H7 (cell line): Measurements from ENCODE around the gene PPP4R4. TPM values are rescaled to one million over a fixed set of nuclear protein-coding genes. Genes with fewer than 3 reads are reported as not detected.
"Not testable (repeated sequence)": the region's sequence is repeated elsewhere in the genome, so short reads cannot be mapped to it uniquely, and the experiment has no call there.

Experiments
- DNase-seq: peaks from one replicate; pipeline ENCODE4 v3.0.0; 2012
- H3K27me3 ChIP-seq: 2 replicates; pipeline ENCODE4 v1.6.0; 2011; ENCODE audit warnings: mild to moderate bottlenecking, low read length; ENCODE audit not compliant: control insufficient read depth, insufficient read depth
- H3K36me3 ChIP-seq: replicated peaks from 2 replicates; pipeline ENCODE4 v1.5.1; 2011; ENCODE audit warnings: low read length; ENCODE audit not compliant: control insufficient read depth, insufficient read depth
- H3K4me3 ChIP-seq: 2 replicates; pipeline ENCODE4 v1.5.1; 2011; ENCODE audit warnings: low read depth, mild to moderate bottlenecking, control low read depth, low read length, moderate library complexity; ENCODE audit not compliant: insufficient read depth
- total RNA-seq: library from RNA; depleted of rRNA; stranded (reverse); fragments of >200 nt; shearing (Covaris generic); gene quantifications from 2 replicates; pipeline ENCODE4 v1.2.3, GENCODE V29; 2014

PPP4R4 gene
- total RNA-seq, 1 experiment from 2014 or later, result 3.0 TPM

- Histone ChIP-seq H3K27me3 (peaks cover 8% of the 10 kb centered on the region), H3K36me3 (no peaks in the 10 kb centered on the region), H3K4me3 (no peak overlapping the region)
- DNase-seq, result no peak
Measured at GRCh38 chr14:94180655-94181271, 6.6 kb downstream of the PPP4R4 start.

- DNase-seq, result no peak
- no peaks in the 10 kb centered on the region; the same call in none of the 2 replicates for H3K27me3 ChIP-seq
- no peak overlapping the region for H3K4me3 ChIP-seq
- no peaks in the 10 kb centered on the region for H3K36me3 ChIP-seq
Measured at GRCh38 chr14:94181835-94182234, 7.7 kb downstream of the PPP4R4 start.

- H3K36me3 ChIP-seq, result no peaks in the 10 kb centered on the region
- no peak overlapping the region for H3K4me3 ChIP-seq
- H3K27me3 ChIP-seq, result no peaks in the 10 kb centered on the region
- no peak for DNase-seq
Measured at GRCh38 chr14:94192536-94192935, 18.4 kb downstream of the PPP4R4 start.

- no peaks in the 10 kb centered on the region for H3K36me3 ChIP-seq
- H3K4me3 ChIP-seq, result no peak overlapping the region
- no peak for DNase-seq
- H3K27me3 ChIP-seq, result no peaks in the 10 kb centered on the region
Measured at GRCh38 chr14:94193776-94194175, 19.7 kb downstream of the PPP4R4 start.

GRCh38 chr14:94196057-94196456 is 21.9 kb downstream of the PPP4R4 start:
- DNase-seq, result no peak
- no peaks in the 10 kb centered on the region for H3K36me3 ChIP-seq
- no peaks in the 10 kb centered on the region for H3K27me3 ChIP-seq
- H3K4me3 ChIP-seq, result no peak overlapping the region

- H3K27me3 ChIP-seq, result no peaks in the 10 kb centered on the region
- DNase-seq, result no peak
- H3K4me3 ChIP-seq, result no peak overlapping the region
- H3K36me3 ChIP-seq, result no peaks in the 10 kb centered on the region
Measured at GRCh38 chr14:94203473-94204210, 29.5 kb downstream of the PPP4R4 start.

- no peak overlapping the region for H3K4me3 ChIP-seq
- no peak for DNase-seq
- H3K27me3 ChIP-seq, result no peaks in the 10 kb centered on the region
- no peaks in the 10 kb centered on the region for H3K36me3 ChIP-seq
Measured at GRCh38 chr14:94213021-94213420, 38.9 kb downstream of the PPP4R4 start.

GRCh38 chr14:94213741-94214140 is 39.6 kb downstream of the PPP4R4 start:
- no peak for DNase-seq
- Histone ChIP-seq H3K4me3 (no peak overlapping the region), H3K27me3 (no peaks in the 10 kb centered on the region), H3K36me3 (no peaks in the 10 kb centered on the region)

GRCh38 chr14:94217116-94217515 is 43.0 kb downstream of the PPP4R4 start:
- peak; percentile 13 for DNase-seq
- no peaks in the 10 kb centered on the region for H3K36me3 ChIP-seq

GRCh38 chr14:94218198-94218886 is 44.2 kb downstream of the PPP4R4 start:
- not testable (repeated sequence) for H3K27me3 ChIP-seq, H3K4me3 ChIP-seq, H3K36me3 ChIP-seq, DNase-seq

More at GRCh38 chr14:94217116-94217515, 43.0 kb downstream of the PPP4R4 start:
- H3K27me3 ChIP-seq, result no peaks in the 10 kb centered on the region
- no peak overlapping the region for H3K4me3 ChIP-seq

- Histone ChIP-seq H3K36me3 (no peaks in the 10 kb centered on the region), H3K4me3 (no peak overlapping the region), H3K27me3 (no peaks in the 10 kb centered on the region)
- no peak for DNase-seq
Measured at GRCh38 chr14:94224040-94224439, 49.9 kb downstream of the PPP4R4 start.

- Histone ChIP-seq H3K27me3 (no peaks in the 10 kb centered on the region), H3K4me3 (no peak overlapping the region), H3K36me3 (no peaks in the 10 kb centered on the region)
- no peak for DNase-seq
Measured at GRCh38 chr14:94225460-94226378, 51.6 kb downstream of the PPP4R4 start.

GRCh38 chr14:94227029-94227428 is 52.9 kb downstream of the PPP4R4 start:
- DNase-seq, result no peak
- H3K4me3 ChIP-seq, result no peak overlapping the region

GRCh38 chr14:94237046-94237445 is 62.9 kb downstream of the PPP4R4 start:
- Histone ChIP-seq H3K27me3 (no peaks in the 10 kb centered on the region), H3K4me3 (no peak overlapping the region)
- DNase-seq, result no peak

More at GRCh38 chr14:94227029-94227428, 52.9 kb downstream of the PPP4R4 start:
- Histone ChIP-seq H3K27me3 (no peaks in the 10 kb centered on the region), H3K36me3 (no peaks in the 10 kb centered on the region)

More at GRCh38 chr14:94237046-94237445, 62.9 kb downstream of the PPP4R4 start:
- H3K36me3 ChIP-seq, result no peaks in the 10 kb centered on the region
